KMS-11 (cell line): ENCODE data around the gene GSK3B.

Experiments
- H2AFZ ChIP-seq: fragments of 200-600 bp; sonication (generic); 2 replicates; pipeline ENCODE4 v1.6.1; 2016; ENCODE audit warnings: antibody characterized with exemption, mixed run types, low read depth
- H3K27ac ChIP-seq: fragments of 200-600 bp; sonication (generic); 2 replicates; pipeline ENCODE4 v1.6.1; 2016; ENCODE audit warnings: mild to moderate bottlenecking, mixed run types
- H3K27me3 ChIP-seq: fragments of 200-600 bp; sonication (generic); 2 replicates; pipeline ENCODE4 v1.6.1; 2017; ENCODE audit warnings: mild to moderate bottlenecking, low read depth, mixed run types, moderate library complexity; ENCODE audit not compliant: insufficient read depth
- H3K36me3 ChIP-seq: fragments of 200-600 bp; sonication (generic); 2 replicates; pipeline ENCODE4 v1.6.1; 2017; ENCODE audit warnings: mild to moderate bottlenecking, mixed run types; ENCODE audit not compliant: insufficient read depth
- H3K4me1 ChIP-seq: fragments of 200-600 bp; sonication (generic); 2 replicates; pipeline ENCODE4 v1.6.1; 2016; ENCODE audit warnings: mild to moderate bottlenecking, low read depth, mixed run types; ENCODE audit not compliant: poor library complexity, severe bottlenecking
- H3K4me2 ChIP-seq: fragments of 200-600 bp; sonication (generic); 2 replicates; pipeline ENCODE4 v1.7.0; 2016; ENCODE audit warnings: mild to moderate bottlenecking, mixed run types
- H3K4me3 ChIP-seq: fragments of 200-600 bp; sonication (generic); IDR thresholded peaks from 2 replicates; pipeline ENCODE4 v1.6.1; 2017; ENCODE audit warnings: low read depth, low read length, mixed read lengths; ENCODE audit not compliant: insufficient read depth
- H3K79me2 ChIP-seq: fragments of 200-600 bp; sonication (generic); 2 replicates; pipeline ENCODE4 v1.6.1; 2016; ENCODE audit warnings: low read depth, mixed run types; ENCODE audit not compliant: insufficient read depth
- H3K9ac ChIP-seq: fragments of 200-600 bp; sonication (generic); 2 replicates; pipeline ENCODE4 v1.6.1; 2016; ENCODE audit warnings: mild to moderate bottlenecking, mixed run types
- H4K20me1 ChIP-seq: fragments of 200-600 bp; sonication (generic); 2 replicates; pipeline ENCODE4 v1.6.1; 2016; ENCODE audit warnings: mild to moderate bottlenecking, mixed run types; ENCODE audit not compliant: insufficient read depth
- TF ChIP-seq, protein P1 (sequence below): fragments of 200-600 bp; sonication (generic); conservative IDR thresholded peaks from 2 replicates; pipeline ENCODE4 v1.6.1; 2017; ENCODE audit warnings: low read depth, mild to moderate bottlenecking, antibody characterized with exemption, low read length, moderate library complexity, mixed read lengths

GSK3B gene

DNA sequence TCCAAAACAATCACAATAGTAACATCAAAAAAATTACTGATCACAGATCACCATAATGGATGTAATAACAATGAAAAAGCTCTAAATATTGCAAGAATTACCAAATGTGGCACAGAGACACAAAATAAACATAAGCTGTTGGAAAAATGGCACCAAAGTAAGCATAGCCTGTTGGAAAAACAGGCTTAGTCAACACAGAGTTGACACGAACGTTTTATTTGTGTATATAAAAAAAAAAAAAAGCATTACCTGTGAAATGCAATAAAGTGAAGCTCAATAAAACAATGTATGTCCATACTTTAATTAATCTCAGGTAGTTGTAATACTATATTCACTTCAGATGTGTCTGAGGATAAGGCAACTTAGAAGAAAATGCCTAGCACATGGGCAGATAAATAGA, 235.3 kb downstream of the GSK3B start:
- no peaks in the 10 kb centered on the region for H4K20me1 ChIP-seq
- H3K4me1 ChIP-seq, result no peaks in the 10 kb centered on the region
- no peaks in the 10 kb centered on the region for H3K79me2 ChIP-seq
- H3K36me3 ChIP-seq, result no peaks in the 10 kb centered on the region; the same call in 1 of the 2 replicates
- TF ChIP-seq, protein P1, sequence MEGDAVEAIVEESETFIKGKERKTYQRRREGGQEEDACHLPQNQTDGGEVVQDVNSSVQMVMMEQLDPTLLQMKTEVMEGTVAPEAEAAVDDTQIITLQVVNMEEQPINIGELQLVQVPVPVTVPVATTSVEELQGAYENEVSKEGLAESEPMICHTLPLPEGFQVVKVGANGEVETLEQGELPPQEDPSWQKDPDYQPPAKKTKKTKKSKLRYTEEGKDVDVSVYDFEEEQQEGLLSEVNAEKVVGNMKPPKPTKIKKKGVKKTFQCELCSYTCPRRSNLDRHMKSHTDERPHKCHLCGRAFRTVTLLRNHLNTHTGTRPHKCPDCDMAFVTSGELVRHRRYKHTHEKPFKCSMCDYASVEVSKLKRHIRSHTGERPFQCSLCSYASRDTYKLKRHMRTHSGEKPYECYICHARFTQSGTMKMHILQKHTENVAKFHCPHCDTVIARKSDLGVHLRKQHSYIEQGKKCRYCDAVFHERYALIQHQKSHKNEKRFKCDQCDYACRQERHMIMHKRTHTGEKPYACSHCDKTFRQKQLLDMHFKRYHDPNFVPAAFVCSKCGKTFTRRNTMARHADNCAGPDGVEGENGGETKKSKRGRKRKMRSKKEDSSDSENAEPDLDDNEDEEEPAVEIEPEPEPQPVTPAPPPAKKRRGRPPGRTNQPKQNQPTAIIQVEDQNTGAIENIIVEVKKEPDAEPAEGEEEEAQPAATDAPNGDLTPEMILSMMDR, result no peak
- H3K27ac ChIP-seq, result no peak overlapping the region
- H3K4me3 ChIP-seq, result no peak overlapping the region
- H3K27me3 ChIP-seq, result no peaks in the 10 kb centered on the region
- no peak overlapping the region for H3K4me2 ChIP-seq
- H2AFZ ChIP-seq, result no peak overlapping the region
- H3K9ac ChIP-seq, result no peak overlapping the region

DNA sequence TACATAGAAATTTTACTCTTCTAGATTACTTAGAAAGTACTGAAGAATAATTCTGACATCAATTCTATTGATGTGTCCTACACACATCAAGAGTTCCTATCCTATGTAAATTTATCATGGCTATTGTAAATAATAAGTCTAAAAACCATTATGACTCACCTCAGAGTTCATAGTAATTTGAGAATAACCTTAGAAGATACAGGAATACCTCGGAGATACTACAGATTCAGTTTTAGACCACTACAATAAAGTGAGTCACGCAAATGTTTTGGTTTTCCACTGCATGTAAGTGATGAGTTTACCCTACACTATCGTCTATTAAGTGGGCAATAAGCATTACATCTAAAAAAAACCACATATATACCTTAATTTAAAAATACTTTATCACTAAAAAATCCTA, 237.6 kb downstream of the GSK3B start:
- H3K27me3 ChIP-seq, result no peaks in the 10 kb centered on the region
- no peaks in the 10 kb centered on the region for H3K79me2 ChIP-seq
- no peak overlapping the region for H3K27ac ChIP-seq
- H4K20me1 ChIP-seq, result no peaks in the 10 kb centered on the region; the same call in 1 of the 2 replicates
- no peaks in the 10 kb centered on the region for H3K36me3 ChIP-seq
- no peak overlapping the region for H2AFZ ChIP-seq
- TF ChIP-seq, protein P1, result no peak
- H3K4me1 ChIP-seq, result no peaks in the 10 kb centered on the region
- H3K9ac ChIP-seq, result no peak overlapping the region
- no peak overlapping the region for H3K4me2 ChIP-seq
- H3K4me3 ChIP-seq, result no peak overlapping the region

DNA sequence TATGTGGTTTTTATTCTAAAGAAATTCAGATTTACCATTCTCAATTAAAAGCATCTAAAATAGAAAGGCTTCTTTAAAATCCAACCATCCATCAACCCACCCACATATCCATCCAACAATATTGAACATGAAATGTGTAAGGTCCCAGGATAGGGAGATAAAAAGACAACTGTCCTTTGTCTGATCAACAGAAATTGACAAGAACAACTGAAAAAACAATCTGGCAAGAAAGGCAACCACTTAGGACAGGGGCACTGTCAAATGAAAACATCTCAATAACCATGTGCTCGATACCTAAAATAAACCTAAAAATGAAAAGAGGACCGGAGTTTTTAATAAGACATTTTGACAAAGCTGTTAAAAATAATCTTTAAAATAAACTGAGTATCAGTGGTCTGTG, 245.1 kb downstream of the GSK3B start:
- Histone ChIP-seq H3K4me2 (no peak overlapping the region), H2AFZ (no peak overlapping the region), H3K27me3 (no peaks in the 10 kb centered on the region), H3K36me3 (no peaks in the 10 kb centered on the region), H3K27ac (no peak overlapping the region), H3K4me3 (no peak overlapping the region), H3K4me1 (no peaks in the 10 kb centered on the region), H3K79me2 (peaks cover 5% of the 10 kb centered on the region; the same call in 1 of the 2 replicates), H4K20me1 (no peaks in the 10 kb centered on the region; the same call in 1 of the 2 replicates), H3K9ac (no peak overlapping the region)
- TF ChIP-seq, protein P1, result no peak

DNA sequence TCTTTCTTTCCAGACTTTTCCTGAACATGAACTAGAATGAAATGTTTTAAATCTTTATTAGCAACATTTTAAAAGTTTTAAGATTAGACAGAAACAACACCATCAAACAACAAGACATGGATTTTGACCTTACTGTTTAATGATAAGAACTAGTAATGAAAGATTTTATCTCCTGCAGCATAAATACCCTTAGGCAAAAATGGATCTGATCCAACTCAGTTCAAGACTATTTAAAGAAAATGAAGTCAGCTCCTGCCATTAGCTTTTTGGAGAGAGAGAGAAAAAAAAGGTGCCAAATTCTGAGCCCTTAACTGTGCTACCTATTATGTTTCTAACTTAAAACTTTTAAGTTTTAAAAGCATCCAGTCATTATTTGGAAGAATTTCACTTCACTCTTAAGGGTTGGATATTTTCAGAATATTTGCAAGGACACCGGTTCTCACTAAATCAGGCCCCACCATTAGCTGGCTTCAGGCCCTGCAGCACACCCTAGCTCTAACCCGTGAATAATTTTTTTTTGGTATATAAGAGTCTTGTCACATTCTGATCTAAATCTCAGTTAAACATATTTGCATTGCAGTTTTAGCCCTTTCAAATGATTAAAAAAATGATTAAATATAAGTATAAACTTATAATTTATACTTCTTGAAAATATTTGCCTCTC, 252.3 kb downstream of the GSK3B start:
- H3K4me1 ChIP-seq, result no peaks in the 10 kb centered on the region
- H3K4me3 ChIP-seq, result no peak overlapping the region
- TF ChIP-seq, protein P1, result no peak
- no peak overlapping the region for H3K9ac ChIP-seq
- peaks cover 5% of the 10 kb centered on the region; the same call in 1 of the 2 replicates for H3K79me2 ChIP-seq
- H2AFZ ChIP-seq, result no peak overlapping the region
- H3K27ac ChIP-seq, result no peak overlapping the region
- no peak overlapping the region for H3K4me2 ChIP-seq
- H3K36me3 ChIP-seq, result no peaks in the 10 kb centered on the region
- H4K20me1 ChIP-seq, result no peaks in the 10 kb centered on the region
- no peaks in the 10 kb centered on the region for H3K27me3 ChIP-seq
